NOMO-1 treated with dmso at 0.1 percent for 144 hours (cell line): ENCODE data around the gene KCTD2.

Source experiments
- DNase-seq: peaks from one replicate; lab custom pipeline; 2025; ENCODE audit not compliant: unreplicated experiment; lab: John Stamatoyannopoulos, UW

KCTD2 gene

GRCh38 chr17:75075597-75076336 lies 28.7 kb downstream of the KCTD2 start:
- no peak for DNase-seq

- DNase-seq = no peak
Observed at GRCh38 chr17:75077072-75077495, 30.1 kb downstream of the KCTD2 start.

DNA sequence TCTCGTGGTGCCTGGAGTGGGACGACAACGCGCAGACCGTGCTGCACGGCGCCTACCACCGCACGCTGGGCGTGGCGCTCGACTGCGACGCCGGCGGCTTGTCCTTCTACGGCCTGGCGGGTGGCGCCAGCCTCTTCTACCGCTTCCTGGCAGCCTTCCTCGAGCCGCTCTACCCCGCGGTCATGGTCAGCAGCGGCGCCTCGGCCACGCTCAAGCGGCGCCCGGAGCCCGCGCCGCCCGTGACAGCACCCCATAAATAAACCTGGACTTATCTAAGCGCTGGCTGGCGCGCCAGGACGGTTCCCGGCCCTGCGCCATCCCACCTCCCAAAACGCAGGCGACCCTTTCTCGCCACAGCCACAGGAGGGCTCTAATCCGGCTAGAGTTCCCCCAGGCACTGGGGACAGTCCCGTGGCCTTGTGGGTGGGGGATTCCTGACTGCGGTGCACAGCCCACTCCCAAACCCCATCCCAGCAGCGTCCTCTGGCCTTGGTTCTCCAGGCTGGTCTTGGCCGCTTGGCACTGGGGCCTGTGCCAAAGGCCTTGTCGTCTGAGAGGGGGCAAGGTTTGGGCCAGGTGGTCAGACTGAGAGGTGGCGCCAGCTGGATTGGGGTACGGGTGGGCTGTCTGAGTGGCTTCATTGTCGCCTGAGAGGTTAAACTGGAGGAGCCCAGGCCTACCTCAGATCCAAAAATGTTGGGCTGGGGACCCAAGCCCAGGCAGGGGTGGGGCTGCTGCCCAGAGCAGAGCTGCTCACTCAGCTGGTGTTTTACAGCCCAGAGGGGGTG lies 30.7 kb downstream of the KCTD2 start:
- peak; percentile 57 for DNase-seq

GRCh38 chr17:75078284-75079022 lies 31.4 kb downstream of the KCTD2 start:
- no peak for DNase-seq

- no peak for DNase-seq
Observed at GRCh38 chr17:75079023-75079373, 32.0 kb downstream of the KCTD2 start.

GRCh38 chr17:75081611-75082540 lies 34.9 kb downstream of the KCTD2 start:
- DNase-seq = no peak

DNA sequence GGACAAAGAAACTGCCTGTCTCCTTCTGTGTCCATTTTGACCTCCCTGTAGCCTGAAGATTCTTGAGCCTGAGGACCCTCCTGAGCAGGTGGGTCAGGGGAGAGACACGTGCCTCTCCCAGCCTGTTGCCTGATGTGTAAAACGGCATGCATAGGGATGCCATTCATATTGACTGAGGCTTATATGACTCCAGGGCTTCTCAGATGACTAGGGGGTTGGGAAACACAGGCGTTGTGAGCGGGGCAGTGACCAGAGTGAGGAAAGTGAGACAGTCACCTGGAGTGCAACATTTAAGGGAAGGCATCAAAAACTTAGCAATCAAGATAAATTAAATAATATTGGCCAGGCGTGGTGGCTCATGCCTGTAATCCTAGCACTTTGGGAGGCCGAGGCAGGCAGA lies 35.7 kb downstream of the KCTD2 start:
- no peak for DNase-seq

DNA sequence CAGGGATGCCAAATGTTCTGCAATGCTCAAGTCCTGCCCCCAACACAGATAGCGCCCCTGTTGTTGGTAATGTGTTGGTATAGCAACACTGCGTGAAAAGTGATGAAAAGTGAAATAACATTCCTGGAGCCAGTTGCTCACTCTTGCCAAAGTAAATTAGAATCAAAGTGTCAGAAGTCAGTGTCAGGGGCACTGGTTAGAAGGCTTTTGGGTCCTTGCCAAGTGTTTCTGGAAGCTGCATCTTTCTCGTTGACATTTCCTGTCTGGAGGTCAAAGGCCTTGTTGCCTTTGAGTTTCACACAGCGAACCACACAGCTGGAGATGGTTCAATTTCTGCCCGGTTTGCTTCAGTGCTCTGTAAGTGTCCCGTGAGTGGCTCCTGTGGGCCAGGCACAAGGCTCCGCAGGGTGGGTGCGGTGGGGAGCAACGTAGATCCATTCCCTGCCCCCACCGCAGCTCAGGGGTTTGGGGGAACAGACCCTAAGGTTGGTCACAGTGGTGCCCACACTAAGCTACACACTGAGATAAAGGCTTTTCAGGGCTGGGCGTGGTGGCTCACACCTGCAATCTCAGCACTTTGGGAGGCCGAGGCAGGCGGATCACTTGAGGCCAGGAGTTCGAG lies 37.1 kb downstream of the KCTD2 start:
- no peak for DNase-seq

GRCh38 chr17:75086496-75087181 lies 39.6 kb downstream of the KCTD2 start:
- no peak for DNase-seq

GRCh38 chr17:75087182-75087557 lies 40.1 kb downstream of the KCTD2 start:
- DNase-seq = no peak

- DNase-seq = peak; percentile 78
Observed at GRCh38 chr17:75087558-75088453, 40.8 kb downstream of the KCTD2 start, which contains the start of gene SLC16A5. TSS of gene SLC16A5 (plus strand) at chr17:75087954. CDS start at chr17:75093637, 5,683 bp downstream.

GRCh38 chr17:75088465-75089417 lies 41.7 kb downstream of the KCTD2 start:
- DNase-seq = no peak

DNA sequence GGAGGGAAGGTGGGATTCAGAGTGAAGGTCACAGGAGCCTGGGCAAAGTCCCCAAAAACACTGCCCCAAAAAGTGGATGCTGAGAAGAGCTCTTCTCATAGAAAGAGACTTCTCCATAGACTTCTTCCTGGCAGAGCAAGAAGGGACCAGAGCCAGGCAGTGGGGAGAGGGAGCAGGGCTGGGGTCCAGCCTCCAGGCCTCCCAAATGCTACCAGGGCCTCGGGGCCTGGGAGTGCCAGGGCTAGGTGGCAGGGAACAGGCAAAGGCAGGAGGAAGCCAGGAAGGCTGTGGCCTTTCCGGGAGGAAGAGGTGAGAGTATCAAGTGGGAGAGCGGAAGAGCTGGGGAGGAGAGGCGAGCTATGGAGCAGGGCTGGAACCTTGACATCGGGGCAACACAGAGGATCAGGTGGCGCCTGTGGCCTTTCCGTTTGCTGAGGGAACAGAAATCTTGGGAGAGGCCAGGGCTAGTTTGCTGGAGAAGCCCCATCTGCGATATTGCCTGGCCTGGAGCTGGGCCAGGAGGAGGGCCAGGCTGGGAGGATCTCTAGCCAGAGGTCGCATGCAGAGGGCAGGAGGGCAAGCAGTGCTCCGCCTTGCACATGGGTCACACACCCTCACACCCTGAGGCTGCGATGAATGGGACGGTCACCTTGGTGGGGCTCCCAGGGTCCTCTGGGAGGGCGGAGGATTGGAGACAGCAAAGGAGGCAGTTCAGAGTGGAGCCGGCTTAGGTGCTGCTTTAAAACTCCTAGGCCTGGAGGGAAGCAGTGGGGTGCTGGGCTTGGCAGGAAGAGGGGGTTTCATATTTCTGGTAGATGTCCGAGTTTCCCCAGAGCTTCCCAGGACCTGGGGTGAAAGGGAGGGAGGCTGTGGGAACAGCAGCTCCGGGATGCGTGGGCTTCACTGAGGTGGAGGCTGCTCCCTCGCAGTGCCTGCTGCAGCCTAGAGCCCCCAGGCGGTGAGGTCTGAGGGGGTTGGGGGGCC lies 44.1 kb downstream of the KCTD2 start:
- DNase-seq = no peak

- no peak for DNase-seq
Observed at GRCh38 chr17:75091855-75092327, 44.9 kb downstream of the KCTD2 start.

- DNase-seq = no peak
Observed at GRCh38 chr17:75093548-75094158, 46.6 kb downstream of the KCTD2 start.
